Brain microvascular endothelial cell (primary cell): ENCODE measurements around the gene NAV1.
"Not testable (repeated sequence)": the region's sequence is repeated elsewhere in the genome, so short reads cannot be mapped to it uniquely, and the experiment has no call there.

ENCODE experiments used
- DNase-seq: peaks from one replicate; pipeline ENCODE4 v3.0.0-alpha.2; 2020
- H3K27ac ChIP-seq: fragments of 250-450 bp; sonication (Bioruptor Pico); 2 replicates; pipeline ENCODE4 v1.5.1; 2020; ENCODE audit warnings: mild to moderate bottlenecking, moderate library complexity
- H3K27me3 ChIP-seq: fragments of 250-450 bp; sonication (Bioruptor Pico); replicated peaks from 2 replicates; pipeline ENCODE4 v1.5.1; 2020; ENCODE audit warnings: mild to moderate bottlenecking
- H3K36me3 ChIP-seq: fragments of 250-450 bp; sonication (Bioruptor Pico); replicated peaks from 2 replicates; pipeline ENCODE4 v1.5.1; 2020; ENCODE audit warnings: mild to moderate bottlenecking
- H3K4me3 ChIP-seq: 2 replicates; pipeline ENCODE4 v1.5.1; 2011; ENCODE audit warnings: low read depth, mild to moderate bottlenecking, control low read depth, low read length, moderate library complexity
- CTCF ChIP-seq: IDR thresholded peaks from 2 replicates; pipeline ENCODE4 v1.5.1; 2011; ENCODE audit warnings: low read depth, mild to moderate bottlenecking, moderate library complexity, low read length, control low read depth, inconsistent platforms; ENCODE audit errors: missing control alignments
- in situ Hi-C: cut with HindIII; loops from 2 replicates; pipeline ENCODE4 v1.10.0; 2017; ENCODE audit warnings: low sequenced_read_pairs, low pct_ligation_motif_present

The NAV1 gene

DNA sequence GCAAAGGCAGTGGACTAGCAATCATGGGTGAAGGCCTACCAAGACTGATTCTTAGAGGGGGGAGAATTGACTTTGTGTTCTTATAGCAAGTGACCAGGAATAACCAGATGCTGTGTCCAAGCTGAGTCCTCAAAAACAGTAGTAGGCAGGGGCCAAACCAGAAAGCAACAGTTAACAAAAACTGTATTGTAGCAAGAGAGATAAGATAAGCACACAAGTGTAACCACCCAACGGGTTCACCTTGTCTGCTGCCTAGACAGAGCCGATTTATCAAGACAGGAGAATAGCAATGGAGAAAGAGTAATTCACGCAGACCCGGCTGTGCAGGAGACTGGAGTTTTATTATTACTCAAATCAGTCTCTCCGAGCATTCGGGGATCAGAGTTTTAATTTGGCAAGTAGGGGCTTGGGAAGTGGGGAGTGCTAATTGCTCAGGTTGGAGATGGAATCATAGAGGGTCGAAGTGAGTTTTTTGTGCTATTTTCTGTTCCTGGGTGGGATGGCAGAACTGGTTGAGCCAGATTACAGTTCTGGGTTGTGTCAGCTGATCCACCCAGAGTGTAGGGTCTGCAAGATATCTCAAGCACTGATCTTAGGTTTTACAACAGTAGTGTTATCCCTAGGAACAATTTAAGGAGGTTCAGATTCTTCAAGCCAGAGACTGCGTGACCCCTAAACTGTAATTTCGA lies 23.7 kb upstream of the NAV1 start:
- no peak for TF ChIP-seq CTCF
- Histone ChIP-seq H3K27ac (no peak overlapping the region), H3K4me3 (no peak overlapping the region), H3K27me3 (no peaks in the 10 kb centered on the region), H3K36me3 (no peaks in the 10 kb centered on the region)
- no peak for DNase-seq
- in situ Hi-C loops: loop anchor here (10.0 kb wide), 1 partner anchor 80 kb away; no protein-coding TSS in a partner anchor

GRCh38 chr1:201515895-201516294 lies 23.0 kb upstream of the NAV1 start:
- no peak for TF ChIP-seq CTCF
- DNase-seq: no peak
- in situ Hi-C loops: loop anchor here (10.0 kb wide), 1 partner anchor 81 kb away; no protein-coding TSS in a partner anchor
- Histone ChIP-seq H3K27me3 (no peaks in the 10 kb centered on the region), H3K4me3 (no peak overlapping the region), H3K36me3 (no peaks in the 10 kb centered on the region), H3K27ac (no peak overlapping the region)

DNA sequence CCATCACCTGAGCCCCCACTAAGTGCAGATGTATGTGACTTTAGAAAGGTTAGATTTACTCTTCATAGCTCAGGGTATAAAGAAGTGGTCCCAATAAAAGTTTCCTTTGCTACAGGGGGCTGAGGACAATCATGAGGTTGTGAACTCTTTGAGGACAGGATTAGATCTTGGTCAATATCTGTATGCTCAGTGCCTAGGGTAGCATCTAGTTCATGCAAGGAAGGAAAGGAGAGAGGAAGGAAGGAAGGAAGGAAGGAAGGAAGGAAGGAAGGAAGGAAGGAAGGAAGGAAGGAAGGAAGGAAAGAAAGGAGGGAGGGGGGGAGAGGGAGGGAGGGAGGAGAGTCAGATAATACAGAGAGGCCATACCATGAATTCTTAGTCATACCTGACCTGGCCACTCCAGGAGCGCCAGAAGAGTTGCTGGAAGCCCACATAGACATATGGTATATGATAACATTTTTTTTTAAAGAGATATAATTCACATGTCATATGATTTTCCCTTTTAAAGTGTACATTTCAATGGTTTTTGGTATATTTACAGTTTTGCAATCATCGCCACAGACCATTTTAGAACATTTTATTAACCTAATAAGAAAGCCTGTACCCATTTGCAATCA lies 22.3 kb upstream of the NAV1 start:
- H3K36me3 ChIP-seq: no peaks in the 10 kb centered on the region
- in situ Hi-C loops: loop anchor here (10.0 kb wide), 1 partner anchor 82 kb away; no protein-coding TSS in a partner anchor
- no peak for TF ChIP-seq CTCF

GRCh38 chr1:201517631-201518030 lies 21.3 kb upstream of the NAV1 start:
- no peak for DNase-seq
- Histone ChIP-seq H3K4me3 (no peak overlapping the region), H3K27ac (no peak overlapping the region), H3K36me3 (no peaks in the 10 kb centered on the region), H3K27me3 (no peaks in the 10 kb centered on the region)
- in situ Hi-C loops: loop anchor here (10.0 kb wide), 1 partner anchor 83 kb away; no protein-coding TSS in a partner anchor
- TF ChIP-seq CTCF: no peak

More for the DNA sequence above, 22.3 kb upstream of the NAV1 start:
- Histone ChIP-seq H3K27me3 (no peaks in the 10 kb centered on the region), H3K4me3 (no peak overlapping the region), H3K27ac (no peak overlapping the region)
- DNase-seq: no peak

- no peaks in the 10 kb centered on the region for H3K36me3 ChIP-seq
- H3K27ac ChIP-seq: no peak overlapping the region
- TF ChIP-seq CTCF: no peak
- in situ Hi-C loops: loop anchor here (10.0 kb wide), 1 partner anchor 83 kb away; no protein-coding TSS in a partner anchor
- H3K4me3 ChIP-seq: no peak overlapping the region
- no peaks in the 10 kb centered on the region for H3K27me3 ChIP-seq
- DNase-seq: no peak
Measured at GRCh38 chr1:201518071-201518470, 20.9 kb upstream of the NAV1 start.

DNA sequence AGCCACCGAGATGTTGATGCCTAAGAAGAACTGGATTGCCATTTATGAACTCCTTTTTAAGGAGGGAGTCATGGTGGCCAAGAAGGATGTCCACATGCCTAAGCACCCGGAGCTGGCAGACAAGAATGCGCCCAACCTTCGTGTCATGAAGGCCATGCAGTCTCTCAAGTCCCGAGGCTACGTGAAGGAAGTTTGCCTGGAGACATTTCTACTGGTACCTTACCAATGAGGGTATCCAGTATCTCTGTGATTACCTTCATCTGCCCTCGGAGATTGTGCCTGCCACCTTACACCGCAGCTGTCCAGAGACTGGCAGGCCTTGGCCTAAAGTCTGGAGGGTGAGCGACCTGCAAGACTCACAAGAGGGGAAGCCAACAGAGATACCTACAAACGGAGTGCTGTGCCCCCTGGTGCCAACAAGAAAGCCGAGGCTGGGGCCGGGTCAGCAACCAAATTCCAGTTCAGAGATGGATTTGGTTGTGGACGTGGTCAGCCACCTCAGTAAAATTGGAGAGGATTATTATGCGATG lies 18.8 kb upstream of the NAV1 start:
- DNase-seq, H3K27ac ChIP-seq, H3K27me3 ChIP-seq, in situ Hi-C loops, H3K36me3 ChIP-seq, H3K4me3 ChIP-seq: not testable (repeated sequence)
